Mesothelial cell of epicardium (in vitro differentiated cells): ENCODE results near the gene LTB4R2. TPM values are rescaled to one million over a fixed set of nuclear protein-coding genes. Genes with fewer than 3 reads are reported as not detected.
A peak's percentile ranks its signal among the peaks of the same experiment; 100 is the strongest.

ENCODE experiments used
- DNase-seq, 2 experiments: peaks; one replicate each; pipeline ENCODE4 v3.0.0; 2021; ENCODE audit warnings: low spot score in 2 of 2; ENCODE audit not compliant: unreplicated experiment in 2 of 2
- H3K27ac Mint-ChIP-seq: 2 replicates; pipeline ENCODE4 v1.8.0; 2021; ENCODE audit warnings: mixed read lengths
- H3K27me3 Mint-ChIP-seq: 2 replicates; pipeline ENCODE4 v1.8.0; 2021; ENCODE audit warnings: low read depth, mixed read lengths
- H3K36me3 Mint-ChIP-seq: 2 replicates; pipeline ENCODE4 v1.8.0; 2021; ENCODE audit warnings: mixed read lengths
- H3K4me1 Mint-ChIP-seq: 2 replicates; pipeline ENCODE4 v1.8.0; 2021; ENCODE audit warnings: mixed read lengths
- H3K4me3 Mint-ChIP-seq: 2 replicates; pipeline ENCODE4 v1.8.0; 2021; ENCODE audit warnings: mild to moderate bottlenecking, moderate library complexity, mixed read lengths
- H3K9me3 Mint-ChIP-seq: 2 replicates; pipeline ENCODE4 v1.8.0; 2021; ENCODE audit warnings: mixed read lengths
- total RNA-seq: library from RNA; stranded (reverse); gene quantifications from 3 replicates; pipeline ENCODE4 v1.2.1, GENCODE V29; 2021
- TF ChIP-seq, protein P1 (sequence below): fragments of 200-600 bp; sonication (generic); IDR thresholded peaks from one replicate; pipeline ENCODE4 v1.5.0; 2021; ENCODE audit warnings: antibody characterized with exemption; ENCODE audit not compliant: unreplicated experiment

Gene LTB4R2
- total RNA-seq, 1 donor from 2014 or later, result 14.9 TPM

DNA sequence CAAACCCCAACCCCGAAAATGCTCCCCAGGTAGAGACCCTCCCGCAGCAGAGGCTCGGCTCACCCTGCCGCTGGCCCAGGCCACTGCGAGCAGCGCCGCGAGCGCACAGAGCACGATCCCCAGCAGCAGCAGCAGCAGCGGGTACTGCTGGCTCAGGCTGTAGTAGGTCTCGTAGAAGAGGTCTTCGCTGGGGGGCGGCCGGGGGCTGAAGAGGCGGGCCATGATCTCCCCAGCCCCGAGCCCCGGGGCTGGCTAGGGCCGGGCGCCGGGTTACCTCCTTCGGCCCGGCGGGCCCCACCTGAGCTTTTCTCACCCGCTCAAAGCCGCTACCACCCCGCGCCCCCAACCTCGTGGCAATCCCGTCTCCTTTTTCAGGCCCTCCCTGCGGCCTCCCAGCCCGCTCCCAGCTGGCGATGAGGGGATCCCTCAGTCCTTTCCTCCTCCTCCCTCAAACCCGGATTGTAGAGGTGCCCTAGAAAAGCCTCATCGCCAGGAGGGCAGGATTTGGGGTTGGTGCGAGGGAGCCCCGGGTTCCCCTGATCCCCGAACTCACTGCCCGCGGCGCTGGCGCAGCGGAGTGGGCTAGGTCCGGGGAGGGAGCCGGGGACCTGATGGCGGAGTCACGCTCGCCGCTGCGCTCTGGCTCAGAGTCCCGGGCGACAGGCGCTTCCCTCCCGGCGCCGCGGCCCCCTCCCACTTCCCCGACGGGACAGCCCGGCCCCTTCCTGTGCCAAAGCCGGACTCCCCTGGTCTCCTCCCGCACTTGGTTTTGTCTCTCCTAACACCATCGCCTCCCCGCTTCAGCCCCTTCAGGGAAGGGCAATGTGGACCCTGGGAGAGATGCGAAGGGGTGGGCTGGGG, 24.7 kb downstream of the LTB4R2 start, which contains the start of gene ADCY4:
TSS of gene ADCY4 (minus strand) at position 641 of the 861 bp plus-strand sequence. CDS start at position 222, 419 bp downstream.
- no peaks in the 10 kb centered on the region for H3K9me3 Mint-ChIP-seq
- H3K36me3 Mint-ChIP-seq, result no peaks in the 10 kb centered on the region
- TF ChIP-seq, protein P1, sequence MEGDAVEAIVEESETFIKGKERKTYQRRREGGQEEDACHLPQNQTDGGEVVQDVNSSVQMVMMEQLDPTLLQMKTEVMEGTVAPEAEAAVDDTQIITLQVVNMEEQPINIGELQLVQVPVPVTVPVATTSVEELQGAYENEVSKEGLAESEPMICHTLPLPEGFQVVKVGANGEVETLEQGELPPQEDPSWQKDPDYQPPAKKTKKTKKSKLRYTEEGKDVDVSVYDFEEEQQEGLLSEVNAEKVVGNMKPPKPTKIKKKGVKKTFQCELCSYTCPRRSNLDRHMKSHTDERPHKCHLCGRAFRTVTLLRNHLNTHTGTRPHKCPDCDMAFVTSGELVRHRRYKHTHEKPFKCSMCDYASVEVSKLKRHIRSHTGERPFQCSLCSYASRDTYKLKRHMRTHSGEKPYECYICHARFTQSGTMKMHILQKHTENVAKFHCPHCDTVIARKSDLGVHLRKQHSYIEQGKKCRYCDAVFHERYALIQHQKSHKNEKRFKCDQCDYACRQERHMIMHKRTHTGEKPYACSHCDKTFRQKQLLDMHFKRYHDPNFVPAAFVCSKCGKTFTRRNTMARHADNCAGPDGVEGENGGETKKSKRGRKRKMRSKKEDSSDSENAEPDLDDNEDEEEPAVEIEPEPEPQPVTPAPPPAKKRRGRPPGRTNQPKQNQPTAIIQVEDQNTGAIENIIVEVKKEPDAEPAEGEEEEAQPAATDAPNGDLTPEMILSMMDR, result no peak
- peak within 1 kb of the TSS; percentile 57 for H3K4me3 Mint-ChIP-seq
- peaks cover 21% of the 10 kb centered on the region for H3K4me1 Mint-ChIP-seq
- H3K27me3 Mint-ChIP-seq, result peaks cover 87% of the 10 kb centered on the region
- no peak within 1 kb of the TSS for H3K27ac Mint-ChIP-seq
- no peak for DNase-seq

- no peak for DNase-seq
- TF ChIP-seq, protein P1, result no peak
- H3K27ac Mint-ChIP-seq, result no peak overlapping the region
- H3K4me1 Mint-ChIP-seq, result peaks cover 24% of the 10 kb centered on the region
- H3K27me3 Mint-ChIP-seq, result peaks cover 93% of the 10 kb centered on the region
- peak overlapping the region; percentile 48 for H3K4me3 Mint-ChIP-seq
- no peaks in the 10 kb centered on the region for H3K9me3 Mint-ChIP-seq
- no peaks in the 10 kb centered on the region for H3K36me3 Mint-ChIP-seq
These were observed 25.7 kb downstream of the LTB4R2 start for GRCh38 chr14:24335461-24336171.

- no peak overlapping the region for H3K27ac Mint-ChIP-seq
- H3K9me3 Mint-ChIP-seq, result no peaks in the 10 kb centered on the region
- H3K4me1 Mint-ChIP-seq, result peaks cover 20% of the 10 kb centered on the region
- TF ChIP-seq, protein P1, result no peak
- H3K4me3 Mint-ChIP-seq, result no peak overlapping the region
- peaks cover 96% of the 10 kb centered on the region for H3K27me3 Mint-ChIP-seq
- H3K36me3 Mint-ChIP-seq, result no peaks in the 10 kb centered on the region
- DNase-seq, result no peak
These were observed 27.3 kb downstream of the LTB4R2 start for GRCh38 chr14:24337144-24337823.

DNA sequence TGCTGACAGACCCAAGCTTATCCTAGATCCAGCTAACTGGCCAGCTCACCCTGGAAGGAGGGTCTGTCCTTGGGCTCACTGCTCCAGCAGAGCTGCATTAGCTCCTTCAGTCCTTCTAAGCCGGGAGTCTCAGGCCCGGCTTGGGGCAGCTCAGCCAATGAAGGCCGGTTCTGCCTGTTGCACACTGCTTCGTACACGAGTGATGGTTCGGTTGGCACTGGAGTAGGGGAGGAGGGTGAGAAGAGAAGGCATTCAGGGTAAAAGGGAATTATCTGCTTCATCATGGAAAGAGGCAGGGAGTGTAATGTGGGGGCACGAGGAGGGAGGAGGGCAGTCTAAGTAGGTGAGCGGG, 27.9 kb downstream of the LTB4R2 start:
- TF ChIP-seq, protein P1, result no peak
- Mint-ChIP-seq H3K27ac (no peak overlapping the region), H3K9me3 (no peaks in the 10 kb centered on the region), H3K27me3 (peaks cover 94% of the 10 kb centered on the region), H3K4me3 (no peak overlapping the region), H3K4me1 (peaks cover 16% of the 10 kb centered on the region), H3K36me3 (no peaks in the 10 kb centered on the region)
- no peak for DNase-seq

DNA sequence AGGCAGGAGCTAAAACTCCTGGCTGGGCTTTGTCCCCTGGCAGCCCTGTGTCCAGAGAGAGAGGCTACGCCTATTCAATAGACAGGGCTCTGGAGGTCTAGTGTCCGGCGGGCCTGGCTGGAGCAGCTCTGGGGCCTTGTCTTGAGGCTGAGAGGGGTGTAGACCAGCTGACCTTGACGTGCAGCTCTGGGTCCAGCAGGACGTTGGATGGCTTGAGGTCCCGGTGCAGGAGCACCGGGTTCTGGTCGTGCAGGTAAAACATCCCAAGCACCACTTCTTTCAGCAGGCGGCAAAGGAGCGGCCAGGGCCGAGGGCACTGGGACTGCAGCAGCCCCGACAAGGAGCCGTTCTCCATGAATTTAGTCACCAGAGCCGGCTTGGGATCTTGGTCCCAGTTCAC, 28.9 kb downstream of the LTB4R2 start:
- TF ChIP-seq, protein P1, result no peak
- Mint-ChIP-seq H3K27me3 (peaks cover 89% of the 10 kb centered on the region), H3K4me3 (peak overlapping the region; percentile 63), H3K4me1 (peaks cover 14% of the 10 kb centered on the region), H3K27ac (no peak overlapping the region), H3K9me3 (no peaks in the 10 kb centered on the region), H3K36me3 (no peaks in the 10 kb centered on the region)
- no peak for DNase-seq
